ENCODE data around the gene CAB39. TPM values are rescaled to one million over a fixed set of nuclear protein-coding genes. Genes with fewer than 3 reads are reported as not detected.
"Not testable (repeated sequence)": the region's sequence is repeated elsewhere in the genome, so short reads cannot be mapped to it uniquely, and the experiment has no call there.

The CAB39 gene
- total RNA-seq, 1 experiment from 2014 or later: 34.2 TPM

- H3K36me3 ChIP-seq: peaks cover 22% of the 10 kb centered on the region
Measured at GRCh38 chr2:230724957-230725356, 12.3 kb downstream of the CAB39 start.

DNA sequence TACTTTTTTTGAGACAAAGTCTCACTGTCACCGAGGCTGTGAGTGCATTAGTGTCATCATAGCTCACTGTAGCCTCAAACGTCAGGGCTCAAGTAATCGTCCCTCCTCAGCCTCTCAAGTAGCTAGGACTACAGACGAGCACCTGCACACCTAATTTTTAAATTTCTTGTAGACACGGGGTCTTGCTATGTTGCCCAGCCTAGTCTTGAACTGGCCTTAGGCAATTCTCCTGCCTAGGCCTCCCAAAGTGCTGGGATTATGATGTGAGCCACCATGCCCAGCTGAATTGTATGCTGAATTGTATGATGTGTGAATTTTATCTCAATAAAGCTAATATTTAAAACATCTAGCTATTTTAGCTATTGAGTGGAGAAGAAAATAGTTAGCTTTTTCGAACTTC lies 18.9 kb downstream of the CAB39 start:
- peaks cover 13% of the 10 kb centered on the region for H3K36me3 ChIP-seq
- H3K4me3 ChIP-seq: no peak overlapping the region
- no peak for DNase-seq
- H3K9me3 ChIP-seq: no peaks in the 10 kb centered on the region
- no peaks in the 10 kb centered on the region for H3K27me3 ChIP-seq

More at GRCh38 chr2:230724957-230725356, 12.3 kb downstream of the CAB39 start:
- not testable (repeated sequence) for H3K27me3 ChIP-seq, H3K4me3 ChIP-seq, H3K9me3 ChIP-seq, DNase-seq

DNA sequence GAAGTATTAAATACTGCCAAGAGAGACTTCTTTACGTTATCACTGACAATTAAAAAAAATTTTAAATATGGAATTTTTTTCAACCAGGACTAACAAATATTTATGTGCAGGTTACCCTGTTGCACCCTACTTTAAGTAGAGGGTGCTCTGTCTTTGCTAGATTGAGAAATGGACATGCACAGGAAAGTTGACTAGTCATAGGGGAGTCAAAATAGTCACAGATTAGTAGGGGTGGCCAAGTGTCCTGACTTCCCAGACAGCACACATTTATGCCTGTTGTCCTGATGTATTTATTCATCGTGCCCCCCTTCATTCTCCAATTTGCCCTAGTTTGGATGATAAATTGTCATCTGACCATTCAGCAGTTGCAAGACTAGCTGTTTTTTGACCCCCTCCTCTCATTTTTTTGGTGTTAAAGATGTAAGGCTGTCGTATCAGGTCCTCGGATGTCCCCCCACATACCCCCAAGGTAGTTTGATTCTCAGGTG lies 20.3 kb downstream of the CAB39 start:
- Histone ChIP-seq H3K27me3 (no peaks in the 10 kb centered on the region), H3K36me3 (peaks cover 17% of the 10 kb centered on the region), H3K9me3 (no peaks in the 10 kb centered on the region), H3K4me3 (no peak overlapping the region)
- no peak for DNase-seq

- DNase-seq: no peak
- Histone ChIP-seq H3K27me3 (no peaks in the 10 kb centered on the region; the same call in 1 of the 2 replicates), H3K9me3 (no peaks in the 10 kb centered on the region), H3K36me3 (peaks cover 22% of the 10 kb centered on the region), H3K4me3 (no peak overlapping the region)
Measured at GRCh38 chr2:230734247-230735175, 21.9 kb downstream of the CAB39 start.

DNA sequence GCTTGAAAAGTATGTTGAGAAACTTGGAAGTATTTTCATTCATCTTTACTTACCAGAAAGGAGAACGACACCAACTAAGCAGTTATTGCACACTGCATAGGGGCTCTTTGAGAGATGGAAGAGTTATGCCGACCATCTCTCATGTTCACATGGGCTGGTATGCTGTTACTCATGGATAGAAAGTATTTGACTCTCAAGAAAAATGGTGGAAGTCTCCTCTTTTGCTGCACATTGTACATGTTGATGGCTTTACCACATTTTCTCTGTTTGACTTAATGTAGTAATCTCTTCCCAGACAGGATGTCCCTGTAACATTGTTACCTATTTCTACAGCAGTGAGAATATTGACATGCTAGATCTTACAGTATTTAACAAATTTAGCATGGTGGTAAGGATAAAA lies 23.2 kb downstream of the CAB39 start:
- no peak for DNase-seq
- Histone ChIP-seq H3K27me3 (no peaks in the 10 kb centered on the region; the same call in 1 of the 2 replicates), H3K36me3 (peaks cover 25% of the 10 kb centered on the region), H3K4me3 (no peak overlapping the region), H3K9me3 (no peaks in the 10 kb centered on the region)

DNA sequence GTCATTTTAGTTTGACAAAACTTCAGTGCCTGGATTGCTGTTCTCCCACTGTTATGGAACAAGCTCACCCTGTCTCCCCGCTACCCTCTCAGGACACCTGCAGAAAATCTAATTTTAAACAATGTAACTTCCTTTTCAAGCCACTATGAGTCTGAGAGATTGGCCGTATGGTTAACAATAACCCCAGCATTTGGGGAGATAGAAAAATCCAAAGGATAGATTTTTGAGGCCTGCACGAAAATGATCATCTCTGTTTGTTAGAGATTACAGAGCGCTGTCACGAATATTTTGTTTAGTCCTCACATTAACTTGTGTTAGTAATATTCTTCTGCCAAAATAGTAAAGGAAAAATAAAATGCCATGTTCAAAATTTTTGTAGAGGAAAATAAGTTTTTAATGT lies 24.7 kb downstream of the CAB39 start:
- H3K4me3 ChIP-seq: no peak overlapping the region
- no peaks in the 10 kb centered on the region for H3K9me3 ChIP-seq
- H3K27me3 ChIP-seq: no peaks in the 10 kb centered on the region; the same call in 1 of the 2 replicates
- peaks cover 25% of the 10 kb centered on the region for H3K36me3 ChIP-seq
- no peak for DNase-seq

GRCh38 chr2:230737791-230738226 lies 25.2 kb downstream of the CAB39 start:
- DNase-seq: no peak
- no peaks in the 10 kb centered on the region; the same call in 1 of the 2 replicates for H3K27me3 ChIP-seq
- no peak overlapping the region for H3K4me3 ChIP-seq
- peaks cover 23% of the 10 kb centered on the region for H3K36me3 ChIP-seq
- H3K9me3 ChIP-seq: no peaks in the 10 kb centered on the region

DNA sequence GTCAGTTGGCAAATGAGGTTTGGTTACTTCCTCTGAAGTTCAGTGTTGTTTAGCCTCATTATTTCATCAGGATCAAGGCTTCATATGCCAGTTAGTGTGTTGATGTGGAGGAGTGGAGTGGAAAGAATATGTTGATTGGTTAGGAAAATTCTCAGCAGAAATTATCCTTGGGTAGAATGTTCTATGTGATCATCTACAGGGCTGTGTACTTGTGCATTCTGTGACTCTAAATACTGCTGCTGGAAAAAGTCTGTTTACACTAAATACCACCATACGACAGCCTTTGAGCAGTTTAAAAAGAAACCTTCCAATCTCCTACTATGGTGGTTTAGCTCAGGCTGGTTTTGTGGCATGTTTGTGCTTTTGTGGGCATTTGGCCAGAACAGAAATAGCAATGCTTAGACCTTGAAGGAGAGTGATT lies 25.8 kb downstream of the CAB39 start:
- H3K27me3 ChIP-seq: no peaks in the 10 kb centered on the region; the same call in 1 of the 2 replicates
- no peak for DNase-seq
- no peak overlapping the region for H3K4me3 ChIP-seq
- H3K36me3 ChIP-seq: peaks cover 23% of the 10 kb centered on the region
- no peaks in the 10 kb centered on the region for H3K9me3 ChIP-seq

DNA sequence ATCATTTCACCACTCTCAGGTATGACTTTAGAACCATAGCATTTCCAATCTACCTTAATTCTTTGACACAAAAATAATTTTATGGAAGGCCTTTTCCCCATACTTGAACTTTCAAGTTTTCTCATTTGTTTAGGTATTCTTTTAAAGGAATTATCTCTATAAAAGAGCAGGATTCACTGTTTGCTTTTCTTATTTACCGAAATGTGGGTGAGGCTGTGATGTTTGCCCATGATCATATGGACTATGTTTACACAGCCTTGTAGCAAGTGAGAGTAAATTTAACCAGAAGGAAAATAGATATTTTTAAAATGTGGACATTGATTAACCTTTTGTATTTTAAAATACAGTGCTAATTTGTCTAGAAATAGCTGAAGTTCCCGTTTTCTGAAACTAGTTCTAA lies 26.3 kb downstream of the CAB39 start:
- H3K9me3 ChIP-seq: no peaks in the 10 kb centered on the region
- peaks cover 23% of the 10 kb centered on the region for H3K36me3 ChIP-seq
- H3K27me3 ChIP-seq: no peaks in the 10 kb centered on the region; the same call in 1 of the 2 replicates
- no peak for DNase-seq
- no peak overlapping the region for H3K4me3 ChIP-seq

- no peak for DNase-seq
- H3K36me3 ChIP-seq: peaks cover 22% of the 10 kb centered on the region
- no peak overlapping the region for H3K4me3 ChIP-seq
- no peaks in the 10 kb centered on the region; the same call in 1 of the 2 replicates for H3K27me3 ChIP-seq
- no peaks in the 10 kb centered on the region for H3K9me3 ChIP-seq
Measured at GRCh38 chr2:230739961-230740360, 27.3 kb downstream of the CAB39 start.

GRCh38 chr2:230742781-230743180 lies 30.1 kb downstream of the CAB39 start:
- Histone ChIP-seq H3K36me3 (peaks cover 27% of the 10 kb centered on the region), H3K4me3 (no peak overlapping the region), H3K27me3 (no peaks in the 10 kb centered on the region; the same call in 1 of the 2 replicates), H3K9me3 (no peaks in the 10 kb centered on the region)
- DNase-seq: no peak

- no peak for DNase-seq
- H3K4me3 ChIP-seq: no peak overlapping the region
- no peaks in the 10 kb centered on the region for H3K27me3 ChIP-seq
- no peaks in the 10 kb centered on the region for H3K9me3 ChIP-seq
- H3K36me3 ChIP-seq: peaks cover 23% of the 10 kb centered on the region
Measured at GRCh38 chr2:230746213-230746612, 33.6 kb downstream of the CAB39 start.

DNA sequence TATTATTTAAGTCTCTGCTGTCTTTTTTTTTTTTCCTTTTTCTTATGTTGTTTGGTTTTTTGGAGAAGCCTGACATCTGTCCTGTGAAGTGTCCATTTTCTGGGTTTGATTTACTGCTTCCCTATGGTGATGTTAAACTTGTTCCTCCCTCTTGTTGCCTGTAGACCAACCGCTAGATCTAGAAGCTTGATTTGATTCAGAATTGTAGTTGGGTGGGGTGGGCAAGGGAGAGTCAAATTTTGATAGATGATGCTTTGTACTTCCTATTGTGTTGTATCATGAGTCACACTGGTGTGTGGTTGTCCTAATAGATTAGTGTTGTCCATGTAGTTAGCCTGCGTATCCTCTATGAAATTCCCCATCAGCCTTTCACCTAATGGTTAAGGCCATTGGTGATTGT lies 35.4 kb downstream of the CAB39 start:
- Histone ChIP-seq H3K27me3 (no peaks in the 10 kb centered on the region), H3K9me3 (no peaks in the 10 kb centered on the region), H3K4me3 (no peak overlapping the region), H3K36me3 (peaks cover 33% of the 10 kb centered on the region)
- DNase-seq: no peak

DNA sequence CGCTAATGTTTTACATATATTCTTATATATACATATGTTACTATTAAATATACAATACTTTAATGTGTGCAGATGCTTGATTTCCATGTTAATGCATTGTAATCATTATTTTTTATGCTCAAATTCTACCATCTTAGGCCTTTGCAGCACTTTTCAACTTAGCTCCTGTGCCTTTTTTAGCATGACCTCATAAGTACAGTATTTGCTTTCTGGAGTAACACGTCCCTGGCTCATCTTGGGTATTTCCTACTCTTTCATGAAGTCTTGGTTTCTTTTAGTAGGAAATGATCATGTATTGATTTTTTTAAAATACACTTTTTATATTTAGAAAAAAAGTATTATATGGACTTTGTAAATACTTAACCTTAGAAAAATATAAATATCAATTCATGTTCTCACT lies 36.5 kb downstream of the CAB39 start:
- DNase-seq: no peak

GRCh38 chr2:230751062-230751461 lies 38.4 kb downstream of the CAB39 start:
- Histone ChIP-seq H3K27me3 (no peaks in the 10 kb centered on the region), H3K9me3 (no peaks in the 10 kb centered on the region), H3K36me3 (peaks cover 30% of the 10 kb centered on the region), H3K4me3 (no peak overlapping the region)
- DNase-seq: no peak

More for the DNA sequence above, 36.5 kb downstream of the CAB39 start:
- H3K36me3 ChIP-seq: peaks cover 31% of the 10 kb centered on the region
- no peaks in the 10 kb centered on the region for H3K9me3 ChIP-seq
- no peaks in the 10 kb centered on the region for H3K27me3 ChIP-seq
- no peak overlapping the region for H3K4me3 ChIP-seq

DNA sequence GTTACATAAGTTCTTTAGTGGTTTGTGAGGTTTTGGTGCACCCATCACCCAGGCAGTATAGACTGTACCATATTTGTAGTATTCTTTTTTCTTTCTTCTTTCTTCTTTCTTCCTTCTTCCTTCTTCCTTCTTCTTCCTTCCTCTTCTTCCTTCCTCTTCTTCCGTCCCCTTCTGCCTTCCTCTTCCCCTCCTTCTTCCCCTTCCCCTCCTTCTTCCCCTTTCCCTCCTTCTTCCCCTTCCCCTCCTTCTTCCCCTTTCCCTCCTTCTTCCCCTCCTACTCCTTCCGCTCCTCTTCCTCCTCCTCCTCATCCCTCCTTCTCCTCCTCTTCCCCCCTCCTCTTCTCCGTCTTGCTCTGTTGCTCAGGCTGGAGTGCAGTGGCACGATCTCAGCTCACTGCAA lies 41.6 kb downstream of the CAB39 start:
- Histone ChIP-seq H3K4me3 (no peak overlapping the region), H3K9me3 (no peaks in the 10 kb centered on the region), H3K27me3 (no peaks in the 10 kb centered on the region), H3K36me3 (peaks cover 28% of the 10 kb centered on the region)
- DNase-seq: no peak

GRCh38 chr2:230757476-230757875 lies 44.8 kb downstream of the CAB39 start:
- Histone ChIP-seq H3K9me3 (no peaks in the 10 kb centered on the region), H3K4me3 (no peak overlapping the region), H3K27me3 (no peaks in the 10 kb centered on the region), H3K36me3 (peaks cover 32% of the 10 kb centered on the region)
- no peak for DNase-seq

Data from MG63 (cell line).